Activated CD8-positive, alpha-beta memory T cell treated with anti-CD3 and anti-CD28 coated beads for 1 hour (primary cell): ENCODE results near the gene CHRNA9.
"Not testable (repeated sequence)": the region's sequence is repeated elsewhere in the genome, so short reads cannot be mapped to it uniquely, and the experiment has no call there.

ENCODE experiments used
- DNase-seq, 2 donors: peaks; one replicate each; pipeline ENCODE4 v3.0.0-alpha.2; 2020; ENCODE audit warnings: low read depth in 1 of 2; ENCODE audit errors: extremely low read depth in 1 of 2

Gene CHRNA9

GRCh38 chr4:40378619-40379018 lies 43.5 kb downstream of the CHRNA9 start:
- no peak for DNase-seq

DNA sequence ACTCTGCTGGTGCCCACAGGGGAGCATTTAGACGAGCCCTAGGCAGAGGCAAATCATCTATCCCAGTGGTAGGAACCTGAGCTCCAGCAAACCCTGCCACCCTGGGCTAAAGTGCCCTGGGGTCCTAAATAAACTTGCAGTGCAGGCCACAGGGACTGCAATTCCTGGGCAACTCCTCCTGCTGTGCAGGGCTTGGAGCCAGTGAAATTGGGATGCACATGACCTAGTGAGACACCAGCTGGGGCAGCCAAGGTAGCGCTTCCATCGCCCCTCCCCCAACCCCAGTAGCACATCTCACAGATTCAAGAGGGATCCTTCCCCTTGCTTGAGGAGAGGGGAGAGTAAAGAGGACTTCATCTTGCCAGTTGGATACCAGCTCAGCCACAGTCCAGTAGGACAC lies 44.1 kb downstream of the CHRNA9 start:
- DNase-seq = no peak

- DNase-seq = no peak
These were observed 45.5 kb downstream of the CHRNA9 start for GRCh38 chr4:40380647-40381046.

DNA sequence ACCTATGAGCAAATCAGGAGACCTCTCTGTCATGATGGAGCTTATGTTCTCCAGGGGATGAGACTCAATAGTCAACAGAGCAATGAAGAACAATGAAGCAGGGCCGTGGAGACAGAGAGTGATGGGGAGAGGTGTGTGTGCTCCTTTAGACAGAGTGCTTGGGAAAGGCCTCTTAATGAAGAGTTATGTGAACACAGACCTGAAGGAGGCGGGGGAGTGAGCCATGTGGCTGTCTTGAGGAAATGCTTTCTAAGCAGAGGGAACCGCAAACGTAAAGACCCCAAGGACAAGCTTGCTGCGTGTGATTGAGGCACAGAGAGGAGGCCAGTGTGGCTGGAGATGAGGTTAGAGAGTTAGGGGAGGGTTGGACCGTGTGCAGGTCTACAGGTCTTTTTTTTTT lies 53.1 kb downstream of the CHRNA9 start:
- DNase-seq = no peak

GRCh38 chr4:40389986-40390385 lies 54.9 kb downstream of the CHRNA9 start:
- no peak for DNase-seq

DNA sequence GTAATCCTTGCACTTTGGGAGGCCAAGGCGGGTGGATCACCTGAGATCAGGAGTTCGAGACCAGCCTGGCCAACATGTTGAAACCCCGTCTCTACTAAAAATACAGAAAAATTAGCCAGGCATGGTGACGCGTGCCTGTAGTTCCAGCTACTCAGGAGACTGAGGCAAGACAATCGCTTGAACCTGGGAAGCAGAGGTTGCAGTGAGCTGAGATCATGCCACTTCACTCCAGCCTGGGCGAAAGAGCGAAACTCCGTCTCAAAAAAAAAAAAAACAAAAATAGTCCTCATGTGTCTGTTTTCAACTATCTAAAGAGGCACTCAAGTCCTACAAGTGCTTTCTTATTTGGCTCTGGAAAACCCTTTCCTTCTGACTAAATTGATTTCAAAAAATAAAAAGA lies 57.1 kb downstream of the CHRNA9 start:
- DNase-seq = not testable (repeated sequence)

DNA sequence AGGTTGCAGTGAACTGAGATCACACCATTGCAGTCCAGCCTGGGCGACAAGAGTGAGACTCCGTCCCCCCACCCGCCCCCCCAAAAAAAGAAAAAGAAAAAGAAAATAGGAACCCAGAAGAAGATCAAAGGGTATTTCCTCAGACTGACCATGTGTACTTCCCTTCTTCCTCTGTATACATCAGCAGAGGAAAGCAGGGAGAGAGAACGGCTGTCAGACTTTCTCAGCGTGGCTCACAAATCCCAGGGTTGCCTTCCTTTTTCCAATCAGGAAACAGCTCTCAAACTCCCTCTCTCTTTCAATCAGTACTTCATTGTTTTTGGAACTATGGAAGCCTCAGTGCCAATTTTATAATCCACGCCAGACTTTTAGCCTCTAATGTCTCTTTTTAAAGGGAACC lies 59.1 kb downstream of the CHRNA9 start:
- no peak for DNase-seq

GRCh38 chr4:40395166-40395900 lies 60.2 kb downstream of the CHRNA9 start:
- no peak for DNase-seq

DNA sequence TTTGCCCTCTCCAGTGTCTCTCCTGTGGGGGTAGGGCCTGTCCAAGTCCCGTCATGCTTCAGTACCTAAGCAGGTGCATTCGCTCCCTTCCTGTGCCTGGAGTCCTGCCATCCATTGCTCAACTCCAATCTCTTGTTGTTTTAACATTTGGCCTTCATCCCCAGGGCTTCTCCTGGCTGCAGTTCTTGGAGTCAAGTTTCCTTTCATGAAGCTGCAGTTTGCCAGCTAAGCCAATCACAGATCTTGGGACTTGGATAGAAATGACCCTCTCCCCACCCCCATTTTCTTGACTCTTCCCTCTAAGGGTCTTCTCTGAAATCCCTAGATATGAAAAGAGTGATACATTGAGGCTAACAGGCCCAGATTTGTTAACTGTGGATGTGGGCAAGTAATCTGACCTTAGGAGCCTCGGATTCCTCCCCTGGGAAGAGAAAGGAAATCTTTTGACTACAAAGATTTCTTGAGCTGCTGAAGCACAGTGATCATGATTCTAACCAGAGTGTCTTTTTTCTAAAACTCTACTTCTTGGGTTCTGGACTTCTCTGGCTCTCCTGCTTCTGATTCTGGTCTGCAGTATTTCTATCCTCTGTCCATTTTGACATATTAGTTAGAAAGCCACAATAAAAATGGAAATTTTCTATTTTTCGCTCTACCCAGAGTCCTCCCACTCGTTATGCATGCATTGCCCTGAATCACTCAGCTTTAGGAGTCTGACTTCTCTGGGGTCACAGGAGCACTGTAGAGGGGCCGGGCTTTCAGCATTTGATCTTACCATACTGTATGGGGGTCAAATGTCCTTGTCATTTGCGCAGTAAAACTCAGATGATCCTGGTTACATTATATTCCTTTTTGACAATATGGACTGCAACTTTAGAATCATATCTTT lies 61.0 kb downstream of the CHRNA9 start:
- no peak for DNase-seq

GRCh38 chr4:40399578-40399977 lies 64.4 kb downstream of the CHRNA9 start:
- DNase-seq = no peak

DNA sequence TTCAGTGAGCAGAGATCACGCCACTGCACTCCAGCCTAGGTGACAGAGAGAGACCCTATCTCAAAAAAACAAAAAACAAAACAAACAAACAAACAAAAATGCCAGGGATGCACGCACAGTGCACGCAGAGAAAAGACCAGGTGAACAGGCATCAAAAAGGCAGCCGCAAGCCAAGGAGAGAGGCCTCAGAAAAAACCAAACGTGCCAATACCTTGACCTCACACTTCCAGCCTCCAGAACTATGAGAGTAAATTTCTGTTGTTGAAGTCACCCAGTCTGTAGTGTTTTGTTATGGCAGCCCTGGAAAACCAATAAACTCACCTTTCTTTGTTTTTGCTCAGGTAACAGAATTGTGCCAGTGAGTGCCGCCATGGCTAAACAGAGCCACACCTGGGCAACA lies 66.0 kb downstream of the CHRNA9 start:
- DNase-seq = no peak

DNA sequence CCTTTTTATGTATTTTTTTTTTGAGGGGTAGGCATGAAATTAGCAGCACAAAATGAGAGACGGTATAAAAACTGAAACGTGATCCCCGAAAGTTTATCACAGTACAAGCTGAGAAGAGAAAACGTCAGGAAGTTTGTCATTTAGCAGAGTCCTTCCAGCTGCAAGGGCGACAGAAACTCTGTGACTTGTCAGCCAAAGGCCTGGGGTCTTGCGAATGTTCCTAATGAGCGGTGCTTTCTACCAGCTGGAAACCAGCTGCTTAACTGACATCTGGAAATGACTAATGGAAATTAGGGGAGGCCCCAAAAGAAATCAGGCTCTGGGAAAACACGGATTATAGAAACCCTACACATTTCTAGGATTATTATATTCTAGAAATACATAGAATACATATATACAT lies 66.5 kb downstream of the CHRNA9 start:
- no peak for DNase-seq

GRCh38 chr4:40402556-40402955 lies 67.4 kb downstream of the CHRNA9 start:
- DNase-seq = no peak

- no peak for DNase-seq
These were observed 67.9 kb downstream of the CHRNA9 start for GRCh38 chr4:40403081-40403480.
